HepG2 (cell line): Measurements from ENCODE around the gene ART5. TPM values are rescaled to one million over a fixed set of nuclear protein-coding genes. Genes with fewer than 3 reads are reported as not detected.

Experiments
- ATAC-seq: fragments of 200-7000 bp; cut with Tn5 transposase; 3 replicates; pipeline ENCODE4 v1.9.1; 2020; ENCODE audit warnings: mild to moderate bottlenecking, moderate library complexity
- BruUV-seq: library from RNA; stranded (reverse); fragments of 400-500 nt; replicated peaks from 2 replicates; lab custom pipeline; 2021; lab: Mats Ljungman, UMichigan
- CTCF ChIA-PET: fragments of 300-600 bp; formaldehyde crosslinking; extraction: SDS; loops from one replicate; lab custom pipeline; 2021; ENCODE audit warnings: low total read pairs, inconsistent platforms, low intra/inter-chr PET ratio; lab: Yijun Ruan, JAX
- POLR2A ChIA-PET: fragments of 350-600 bp; sonication (Branson Sonifier 250); formaldehyde crosslinking; loops from one replicate; lab custom pipeline; 2020; ENCODE audit warnings: antibody characterized with exemption, inconsistent platforms; lab: Yijun Ruan, JAX
- DNase-seq: peaks from one replicate; pipeline ENCODE4 v3.0.0-alpha.2; 2015; ENCODE audit warnings: low spot score
- FAIRE-seq: peaks from 3 replicates; lab custom pipeline; 2011; peaks lifted over from hg19 to GRCh38; lab: Jason Lieb, UNC
- H2AFZ ChIP-seq: one replicate; pipeline ENCODE4 v1.6.1; 2011; ENCODE audit warnings: low read length, inconsistent platforms
- H3K27ac ChIP-seq: fragments of 300-600 bp; 3 replicates; pipeline ENCODE4 v1.8.0; 2011; ENCODE audit warnings: mixed run types, mild to moderate bottlenecking, mixed read lengths, low read length, inconsistent platforms; ENCODE audit not compliant: insufficient read depth; ENCODE audit errors: extremely low read length
- H3K27me3 ChIP-seq, 2 experiments: fragments of 200-600 bp in 1 of 2; 2 replicates in 1 of 2; 3 replicates in 1 of 2; pipeline versions ENCODE4 v1.6.0 to v1.8.0; 2011; ENCODE audit warnings: low read length in 2 of 2, mild to moderate bottlenecking in 2 of 2, moderate library complexity in 2 of 2, inconsistent platforms in 1 of 2; ENCODE audit not compliant: insufficient read depth in 2 of 2, control insufficient read depth in 1 of 2
- H3K36me3 ChIP-seq, 2 experiments: fragments of 200-600 bp in 1 of 2; replicated peaks in 1 of 2; 2 replicates in 1 of 2; 3 replicates in 1 of 2; pipeline versions ENCODE4 v1.5.1 to v1.8.0; 2011; ENCODE audit warnings: low read length in 2 of 2, inconsistent platforms in 1 of 2; ENCODE audit not compliant: insufficient read depth in 2 of 2, control insufficient read depth in 1 of 2
- H3K4me1 ChIP-seq: 2 replicates; pipeline ENCODE4 v1.5.1; 2012; ENCODE audit warnings: low read length, inconsistent platforms; ENCODE audit not compliant: insufficient read depth
- H3K4me2 ChIP-seq: 2 replicates; pipeline ENCODE4 v1.6.0; 2011; ENCODE audit warnings: low read depth, low read length, inconsistent platforms
- H3K4me3 ChIP-seq, 3 experiments: fragments of 200-600 bp in 1 of 3; sonication (generic), shearing (Covaris generic) in 1 of 3; replicated peaks in 1 of 3; 2 replicates each; pipeline ENCODE4 v1.5.1; 2011 to 2016; ENCODE audit warnings: low read length in 3 of 3, inconsistent platforms in 2 of 3, low read depth in 2 of 3, mild to moderate bottlenecking in 2 of 3, control low read depth in 1 of 3, mixed read lengths in 1 of 3; ENCODE audit not compliant: insufficient read depth in 1 of 3
- H3K79me2 ChIP-seq: one replicate; pipeline ENCODE4 v1.6.1; 2011; ENCODE audit warnings: low read length, inconsistent platforms; ENCODE audit not compliant: insufficient read depth
- H3K9ac ChIP-seq: 2 replicates; pipeline ENCODE4 v1.6.0; 2011; ENCODE audit warnings: mild to moderate bottlenecking, low read depth, low read length, inconsistent platforms; ENCODE audit not compliant: insufficient read depth
- H3K9me3 ChIP-seq: 2 replicates; pipeline ENCODE4 v1.5.1; 2012; ENCODE audit warnings: mild to moderate bottlenecking, low read length
- H4K20me1 ChIP-seq: 2 replicates; pipeline ENCODE4 v1.6.0; 2011; ENCODE audit warnings: inconsistent platforms, mild to moderate bottlenecking, low read length, moderate library complexity; ENCODE audit not compliant: insufficient read depth
- ISX ChIP-seq: sonication (generic); formaldehyde crosslinking; conservative IDR thresholded peaks from 2 replicates; pipeline ENCODE4 v1.5.0; 2020; ENCODE audit warnings: missing genetic modification reagents
- MBNL3 ChIP-seq: fragments of 250-450 bp; sonication (Bioruptor Pico); conservative IDR thresholded peaks from 2 replicates; pipeline ENCODE4 v1.8.0; 2022; ENCODE audit warnings: mild to moderate bottlenecking, inconsistent platforms
- NONO ChIP-seq, 2 experiments: fragments of 450-650 bp in 1 of 2; sonication (generic) in 1 of 2; formaldehyde crosslinking in 1 of 2; IDR thresholded peaks in 1 of 2; conservative IDR thresholded peaks in 1 of 2; 2 replicates each; pipeline versions ENCODE4 v1.6.1 to v1.8.0; 2017 to 2022; ENCODE audit warnings: mild to moderate bottlenecking in 1 of 2, missing genetic modification reagents in 1 of 2, moderate library complexity in 1 of 2
- ONECUT2 ChIP-seq: sonication (generic); formaldehyde crosslinking; IDR thresholded peaks from 2 replicates; pipeline ENCODE4 v1.4.0; 2020; ENCODE audit warnings: missing genetic modification reagents
- POLR2A ChIP-seq, 2 experiments: IDR thresholded peaks; 2 replicates each; pipeline ENCODE4 v1.6.1; 2011; ENCODE audit warnings: low read depth in 2 of 2, low read length in 2 of 2, mild to moderate bottlenecking in 1 of 2, moderate library complexity in 1 of 2; ENCODE audit not compliant: insufficient read depth in 1 of 2
- POLR2AphosphoS2 ChIP-seq: IDR thresholded peaks from 2 replicates; pipeline ENCODE4 v1.6.1; 2011; ENCODE audit warnings: low read depth, low read length, improper control_type of control experiment
- RBM39 ChIP-seq: fragments of 200-400 bp; formaldehyde crosslinking; IDR thresholded peaks from one replicate; pipeline ENCODE4 v1.6.1; 2018; ENCODE audit warnings: antibody characterized with exemption, mild to moderate bottlenecking, low read depth, low read length; ENCODE audit not compliant: poor library complexity, severe bottlenecking
- RORA ChIP-seq: sonication (generic); formaldehyde crosslinking; IDR thresholded peaks from 2 replicates; pipeline ENCODE4 v1.5.0; 2020; ENCODE audit warnings: mild to moderate bottlenecking, missing genetic modification reagents, moderate library complexity
- ZBTB1 ChIP-seq: sonication (generic); formaldehyde crosslinking; IDR thresholded peaks from 2 replicates; pipeline ENCODE4 v1.4.0; 2020; ENCODE audit warnings: missing genetic modification reagents, borderline replicate concordance
- ZNF761 ChIP-seq: sonication (generic); formaldehyde crosslinking; conservative IDR thresholded peaks from 2 replicates; pipeline ENCODE4 v1.4.0; 2020; ENCODE audit warnings: mild to moderate bottlenecking, missing genetic modification reagents
- ZNF772 ChIP-seq: sonication (generic); formaldehyde crosslinking; IDR thresholded peaks from 2 replicates; pipeline ENCODE4 v1.5.0; 2020; ENCODE audit warnings: mild to moderate bottlenecking, missing genetic modification reagents
- WGBS: methylation state at CpG from one replicate; pipeline ENCODE4 v1.1.6; 2017; ENCODE audit warnings: low lambda C conversion rate; 5-methylcytosine and 5-hydroxymethylcytosine counted together
- in situ Hi-C: cut with HindIII; loops from 2 replicates; pipeline ENCODE4 v1.10.0; 2017; ENCODE audit warnings: low pct_unique_long_range_greater_than_20kb; ENCODE audit not compliant: extremely low pct_ligation_motif_present
- intact Hi-C: fragments of 100-400 bp; cut with micrococcal nuclease; formaldehyde crosslinking; loops from one replicate; pipeline ENCODE4 v1.10.0; 2022; ENCODE audit not compliant: unreplicated experiment
- polyA plus RNA-seq, 8 experiments: library from polyadenylated mRNA; depleted of rRNA in 3 of 8; stranded (reverse) in 7 of 8; unstranded in 1 of 8; fragments of >200 nt; fragmentation: Illumina TruSeq in 4 of 8; extraction: Trizol in 4 of 8; gene quantifications; 2 replicates each; pipeline versions ENCODE4 v1.2.1 to v1.2.3, GENCODE V29; 2011 to 2016; ENCODE audit warnings: low read depth in 4 of 8, missing spikeins in 1 of 8, mixed read lengths in 1 of 8; ENCODE audit not compliant: insufficient read depth in 1 of 8
- total RNA-seq, 5 experiments: library from RNA; depleted of rRNA; stranded (reverse); fragments of >200 nt; fragmentation: Illumina TruSeq; extraction: Trizol; gene quantifications; 2 replicates each; pipeline ENCODE4 v1.2.3, GENCODE V29; 2016; ENCODE audit warnings: low read depth in 1 of 5
- TF ChIP-seq, protein P1 (sequence below), 2 experiments: fragments of 450-650 bp in 1 of 2; sonication (generic) in 1 of 2; formaldehyde crosslinking; IDR thresholded peaks; 2 replicates each; pipeline versions ENCODE4 v1.5.0 to v1.8.0; 2020 to 2022; ENCODE audit warnings: mild to moderate bottlenecking in 1 of 2, missing genetic modification reagents in 1 of 2
- TF ChIP-seq, protein P2 (sequence below): sonication (generic); formaldehyde crosslinking; IDR thresholded peaks from 2 replicates; pipeline ENCODE4 v1.8.0; 2022; ENCODE audit warnings: low read depth, missing genetic modification reagents
- TF ChIP-seq, protein P3 (sequence below): sonication (generic); formaldehyde crosslinking; IDR thresholded peaks from 2 replicates; pipeline ENCODE4 v1.4.0; 2020; ENCODE audit warnings: missing genetic modification reagents
- TF ChIP-seq, protein P4 (sequence below): sonication (generic); formaldehyde crosslinking; conservative IDR thresholded peaks from 2 replicates; pipeline ENCODE4 v1.4.0; 2020; ENCODE audit warnings: missing genetic modification reagents
- TF ChIP-seq, protein P5 (sequence below): sonication (generic); formaldehyde crosslinking; IDR thresholded peaks from 2 replicates; pipeline ENCODE4 v1.4.0; 2020; ENCODE audit warnings: mild to moderate bottlenecking, missing genetic modification reagents

The ART5 gene
- total and polyA plus RNA-seq, 2 of the 13 experiments (the other 11 are each of a cell fraction or from before 2014, with no cell fraction given), result 0.55 to 0.93 TPM

DNA sequence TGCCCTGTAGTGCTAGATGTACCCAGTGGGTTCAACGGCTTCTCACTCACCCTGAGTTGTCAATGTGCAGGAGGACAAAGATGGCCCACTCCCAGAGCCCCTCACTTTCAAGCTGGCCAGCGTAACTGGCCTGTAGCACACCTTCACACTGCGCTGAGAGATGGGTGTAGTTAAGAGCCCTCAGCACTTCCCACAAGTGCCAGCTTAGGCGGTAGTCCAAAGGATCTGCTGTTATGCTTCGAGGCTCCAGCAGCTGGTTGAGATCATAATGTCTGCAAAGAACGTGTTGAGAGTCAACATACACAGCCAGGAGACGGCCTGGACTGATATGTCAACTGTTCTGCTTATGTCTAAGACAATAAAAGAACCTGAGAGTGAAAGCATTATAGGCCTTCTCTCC lies 44.1 kb upstream of the ART5 start:
- 92% methylated on average over 6 of the region's 7 CpGs for WGBS
- Histone ChIP-seq H3K79me2 (no peaks in the 10 kb centered on the region), H2AFZ (no peak overlapping the region), H3K27ac (no peak overlapping the region), H3K9me3 (no peaks in the 10 kb centered on the region), H4K20me1 (no peaks in the 10 kb centered on the region), H3K9ac (no peak overlapping the region), H3K4me2 (no peak overlapping the region), H3K36me3 (peaks cover 19 to 68% of the 10 kb centered on the region in 2 experiments), H3K4me1 (no peaks in the 10 kb centered on the region), H3K4me3 (no peak overlapping the region), H3K27me3 (no peaks in the 10 kb centered on the region)
- BruUV-seq, result no TSS peak
- ChIA-PET CTCF (no interaction called here), POLR2A (no interaction called here)
- ATAC-seq, result no peak
- in situ Hi-C loops (no loop called here), intact Hi-C loops (no loop called here)
- FAIRE-seq, result no peak
- no peak for DNase-seq
- TF ChIP-seq ISX (CRISPR knock-in tag) (no peak), RORA (no peak), POLR2AphosphoS2 (no peak), ZNF772 (CRISPR knock-in tag) (no peak), RBM39 (no peak), NONO (IDR thresholded peaks at IDR 0.05) (no peak), NONO (CRISPR knock-in tag; conservative IDR thresholded peaks at IDR 0.05) (no peak), ZNF761 (CRISPR knock-in tag) (no peak), MBNL3 (CRISPR knock-in tag) (no peak), POLR2A (IDR thresholded peaks at IDR 0.05; ENCODE audit: insufficient read depth in 1 of 2, low read depth in 2 of 2, low read length in 2 of 2) (no peak), ZBTB1 (CRISPR knock-in tag) (no peak), ONECUT2 (CRISPR knock-in tag) (no peak)
- TF ChIP-seq, protein P1, sequence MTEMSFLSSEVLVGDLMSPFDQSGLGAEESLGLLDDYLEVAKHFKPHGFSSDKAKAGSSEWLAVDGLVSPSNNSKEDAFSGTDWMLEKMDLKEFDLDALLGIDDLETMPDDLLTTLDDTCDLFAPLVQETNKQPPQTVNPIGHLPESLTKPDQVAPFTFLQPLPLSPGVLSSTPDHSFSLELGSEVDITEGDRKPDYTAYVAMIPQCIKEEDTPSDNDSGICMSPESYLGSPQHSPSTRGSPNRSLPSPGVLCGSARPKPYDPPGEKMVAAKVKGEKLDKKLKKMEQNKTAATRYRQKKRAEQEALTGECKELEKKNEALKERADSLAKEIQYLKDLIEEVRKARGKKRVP (CRISPR knock-in tag; IDR thresholded peaks at IDR 0.05), result no peak
- TF ChIP-seq, protein P2, sequence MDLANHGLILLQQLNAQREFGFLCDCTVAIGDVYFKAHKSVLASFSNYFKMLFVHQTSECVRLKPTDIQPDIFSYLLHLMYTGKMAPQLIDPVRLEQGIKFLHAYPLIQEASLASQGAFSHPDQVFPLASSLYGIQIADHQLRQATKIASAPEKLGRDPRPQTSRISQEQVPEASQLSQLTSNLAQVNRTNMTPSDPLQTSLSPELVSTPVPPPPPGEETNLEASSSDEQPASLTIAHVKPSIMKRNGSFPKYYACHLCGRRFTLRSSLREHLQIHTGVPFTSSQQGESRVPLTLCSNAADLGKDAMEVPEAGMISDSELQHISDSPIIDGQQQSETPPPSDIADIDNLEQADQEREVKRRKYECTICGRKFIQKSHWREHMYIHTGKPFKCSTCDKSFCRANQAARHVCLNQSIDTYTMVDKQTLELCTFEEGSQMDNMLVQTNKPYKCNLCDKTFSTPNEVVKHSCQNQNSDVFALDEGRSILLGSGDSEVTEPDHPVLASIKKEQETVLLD (CRISPR knock-in tag), result no peak
- TF ChIP-seq, protein P3, sequence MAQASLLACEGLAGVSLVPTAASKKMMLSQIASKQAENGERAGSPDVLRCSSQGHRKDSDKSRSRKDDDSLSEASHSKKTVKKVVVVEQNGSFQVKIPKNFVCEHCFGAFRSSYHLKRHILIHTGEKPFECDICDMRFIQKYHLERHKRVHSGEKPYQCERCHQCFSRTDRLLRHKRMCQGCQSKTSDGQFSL (CRISPR knock-in tag), result no peak
- TF ChIP-seq, protein P4, sequence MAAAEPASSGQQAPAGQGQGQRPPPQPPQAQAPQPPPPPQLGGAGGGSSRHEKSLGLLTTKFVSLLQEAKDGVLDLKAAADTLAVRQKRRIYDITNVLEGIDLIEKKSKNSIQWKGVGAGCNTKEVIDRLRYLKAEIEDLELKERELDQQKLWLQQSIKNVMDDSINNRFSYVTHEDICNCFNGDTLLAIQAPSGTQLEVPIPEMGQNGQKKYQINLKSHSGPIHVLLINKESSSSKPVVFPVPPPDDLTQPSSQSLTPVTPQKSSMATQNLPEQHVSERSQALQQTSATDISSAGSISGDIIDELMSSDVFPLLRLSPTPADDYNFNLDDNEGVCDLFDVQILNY (CRISPR knock-in tag), result no peak
- TF ChIP-seq, protein P5, sequence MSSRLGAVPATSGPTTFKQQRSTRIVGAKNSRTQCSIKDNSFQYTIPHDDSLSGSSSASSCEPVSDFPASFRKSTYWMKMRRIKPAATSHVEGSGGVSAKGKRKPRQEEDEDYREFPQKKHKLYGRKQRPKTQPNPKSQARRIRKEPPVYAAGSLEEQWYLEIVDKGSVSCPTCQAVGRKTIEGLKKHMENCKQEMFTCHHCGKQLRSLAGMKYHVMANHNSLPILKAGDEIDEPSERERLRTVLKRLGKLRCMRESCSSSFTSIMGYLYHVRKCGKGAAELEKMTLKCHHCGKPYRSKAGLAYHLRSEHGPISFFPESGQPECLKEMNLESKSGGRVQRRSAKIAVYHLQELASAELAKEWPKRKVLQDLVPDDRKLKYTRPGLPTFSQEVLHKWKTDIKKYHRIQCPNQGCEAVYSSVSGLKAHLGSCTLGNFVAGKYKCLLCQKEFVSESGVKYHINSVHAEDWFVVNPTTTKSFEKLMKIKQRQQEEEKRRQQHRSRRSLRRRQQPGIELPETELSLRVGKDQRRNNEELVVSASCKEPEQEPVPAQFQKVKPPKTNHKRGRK, result no peak
